Endometrium (tissue), 2 donors: ENCODE data around the gene TBC1D14.

Experiments used
- FAIRE-seq: peaks from 2 replicates; lab custom pipeline; 2012; peaks lifted over from hg19 to GRCh38; lab: Jason Lieb, UNC
- donor health status: control.
- donor health status: control.

Gene TBC1D14

DNA sequence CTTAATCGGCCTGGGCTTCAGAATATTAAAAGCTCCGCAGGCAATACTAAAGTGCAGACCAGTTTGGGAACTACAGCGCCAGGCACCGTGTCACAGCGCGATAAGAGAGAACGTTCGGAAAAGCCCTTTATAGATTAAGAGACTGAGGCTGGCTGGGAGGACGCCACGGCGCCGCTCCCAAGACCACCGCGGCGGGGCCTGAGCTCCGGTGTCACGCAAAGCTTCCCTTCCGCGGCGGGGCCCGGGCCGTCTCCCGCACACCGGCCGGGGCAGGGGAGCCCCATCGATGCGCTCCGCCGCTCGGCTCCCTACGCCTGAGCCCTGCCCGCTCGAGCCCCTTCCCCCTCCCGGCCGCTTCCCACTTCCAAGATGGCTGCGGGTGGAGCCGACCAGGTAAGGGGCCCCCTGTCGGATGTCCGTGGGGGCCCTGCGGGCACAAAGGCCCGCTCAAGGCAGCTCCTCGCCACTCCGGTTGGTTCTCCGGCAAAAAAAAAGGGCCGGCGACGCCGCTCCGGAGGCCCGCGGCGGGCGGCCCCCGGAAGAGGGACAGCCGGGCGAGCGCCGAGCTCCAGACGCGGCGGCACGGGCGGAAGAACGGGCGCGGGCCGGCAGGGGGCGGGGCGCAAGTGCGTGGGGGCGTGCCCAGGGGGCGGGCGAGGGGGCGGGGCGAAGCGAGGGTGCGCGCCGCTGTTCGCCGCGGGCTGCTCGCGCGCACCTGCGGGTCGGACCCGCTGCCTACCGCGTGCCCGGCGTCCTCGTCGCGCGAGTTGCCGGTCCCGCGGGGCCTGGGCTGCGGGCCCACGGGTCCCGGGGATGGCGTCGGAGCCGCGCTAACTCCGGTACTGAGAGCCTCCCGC lies at the start of gene TBC1D14:
Gene TBC1D14, plus strand, starts transcription at position 714 of the 857 bp plus-strand sequence. CDS start 13,564 bp downstream, outside the sequence.
- no peak for FAIRE-seq

DNA sequence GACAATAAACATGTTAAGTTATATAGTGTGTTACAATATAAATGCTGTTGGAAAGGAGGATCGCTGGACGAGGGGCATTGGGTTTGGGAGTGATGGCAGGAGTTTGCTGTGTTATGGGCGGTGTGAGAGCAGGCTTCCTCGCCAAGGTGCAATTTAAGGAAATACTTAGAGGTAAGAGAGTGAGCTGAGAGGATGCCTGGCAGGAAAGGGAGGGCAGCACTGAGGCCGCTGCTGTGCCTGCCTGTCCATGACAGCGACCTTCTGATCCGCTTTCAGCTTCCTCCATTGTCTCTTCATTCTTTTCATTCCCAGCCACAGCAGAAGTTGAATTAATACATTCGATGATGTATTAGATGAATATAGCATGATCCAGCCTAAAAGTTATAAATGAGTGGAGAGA lies 41.2 kb upstream of the TBC1D14 start:
- no peak for FAIRE-seq

DNA sequence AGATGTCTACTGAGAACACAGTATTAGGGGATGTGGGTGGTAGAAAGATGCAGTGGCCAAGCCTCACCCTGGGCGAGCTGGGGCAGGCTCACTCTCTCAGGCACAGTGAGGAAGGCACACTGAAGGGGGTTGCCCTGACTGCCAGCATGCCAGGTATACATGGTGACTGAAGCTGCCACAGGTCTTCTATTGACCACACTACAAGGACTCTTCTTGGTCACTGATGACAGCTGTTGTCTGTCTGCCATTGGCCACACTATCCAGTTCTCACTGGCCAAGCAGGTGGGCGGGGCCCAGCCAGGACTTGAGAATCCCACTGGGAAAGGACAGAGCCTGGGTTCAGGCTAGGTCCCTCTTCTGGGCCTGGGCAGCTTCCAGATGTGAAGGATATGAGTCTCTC lies 39.7 kb upstream of the TBC1D14 start:
- FAIRE-seq: no peak

DNA sequence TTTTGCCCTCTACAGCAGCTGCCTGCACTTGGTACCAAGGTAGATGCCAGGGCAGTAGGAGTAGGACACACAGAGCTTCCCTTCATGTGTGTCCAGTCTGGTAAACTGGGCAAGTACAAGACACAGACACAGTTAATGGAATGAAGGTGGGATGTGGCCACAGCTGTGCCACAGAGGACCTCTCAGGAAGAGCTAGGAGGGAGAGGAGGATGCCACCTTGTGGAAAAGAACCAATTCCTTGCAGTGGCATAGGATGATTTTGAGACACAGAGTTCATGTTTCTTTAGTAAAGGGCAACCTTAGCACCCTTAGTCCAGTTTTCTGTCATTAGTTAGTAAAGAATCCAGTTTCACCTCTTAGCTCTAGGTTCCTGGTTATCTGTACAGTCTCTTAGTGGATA lies 36.3 kb upstream of the TBC1D14 start:
- no peak for FAIRE-seq

DNA sequence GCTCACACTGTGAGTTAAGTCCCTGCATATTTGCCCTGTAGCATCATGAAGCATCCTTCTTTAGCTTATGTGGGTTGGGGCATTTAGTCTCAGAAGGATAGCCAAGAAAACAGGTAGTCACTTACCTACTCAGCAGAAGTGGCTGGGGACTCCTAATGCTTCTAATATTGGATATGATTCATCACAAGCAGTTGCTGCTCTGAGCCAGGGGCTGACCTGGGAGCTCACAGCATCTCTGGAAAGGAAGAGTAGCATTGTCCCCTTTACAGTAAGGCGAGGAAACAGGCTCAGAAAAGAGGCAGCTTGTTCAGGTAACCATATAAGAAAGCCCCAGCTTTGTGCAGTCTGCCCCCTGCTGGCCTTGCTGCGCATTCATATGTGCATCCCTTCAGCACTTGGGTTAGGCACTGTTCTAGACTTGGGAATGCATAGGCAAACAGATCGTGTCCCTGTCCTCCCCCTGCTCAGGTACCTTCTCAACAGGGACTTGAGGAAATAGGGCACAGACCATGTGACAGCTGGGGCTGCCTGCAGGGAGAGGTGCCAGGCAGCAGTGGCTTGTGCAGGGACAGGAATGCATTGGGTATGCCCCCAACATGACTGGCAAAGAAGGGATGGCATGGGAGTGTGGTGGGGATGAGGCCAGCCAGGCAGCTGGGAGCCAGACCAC lies 35.7 kb upstream of the TBC1D14 start:
- FAIRE-seq: no peak

DNA sequence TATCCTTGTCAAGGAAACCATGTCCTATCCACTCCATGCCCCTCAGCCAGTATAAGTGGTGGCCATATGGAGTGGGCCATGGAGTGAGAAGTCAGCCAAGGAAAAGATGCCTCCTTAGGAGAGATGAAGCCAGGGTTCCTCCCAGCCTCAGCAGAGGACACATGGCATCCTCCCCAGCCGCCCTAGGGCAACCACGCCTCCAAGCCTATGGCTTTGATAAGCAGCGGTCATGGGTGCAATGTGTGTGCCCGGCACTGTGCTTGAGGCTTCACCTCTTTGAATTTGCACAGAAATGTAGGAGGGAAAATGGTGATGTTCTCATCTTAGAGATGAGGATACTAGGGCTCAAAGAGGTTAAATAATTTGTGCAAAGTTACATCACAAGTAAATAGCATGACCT lies 34.6 kb upstream of the TBC1D14 start:
- FAIRE-seq: no peak

- no peak for FAIRE-seq
These were observed 34.2 kb upstream of the TBC1D14 start for GRCh38 chr4:6875431-6875831.

GRCh38 chr4:6876440-6876839 lies 33.2 kb upstream of the TBC1D14 start:
- FAIRE-seq: no peak

- no peak for FAIRE-seq
These were observed 32.6 kb upstream of the TBC1D14 start for GRCh38 chr4:6877067-6877466.

- FAIRE-seq: no peak
These were observed 31.1 kb upstream of the TBC1D14 start for GRCh38 chr4:6878451-6879059.

GRCh38 chr4:6880691-6881090 lies 28.9 kb upstream of the TBC1D14 start:
- FAIRE-seq: no peak

- FAIRE-seq: no peak
These were observed 27.7 kb upstream of the TBC1D14 start for GRCh38 chr4:6881908-6882307.

DNA sequence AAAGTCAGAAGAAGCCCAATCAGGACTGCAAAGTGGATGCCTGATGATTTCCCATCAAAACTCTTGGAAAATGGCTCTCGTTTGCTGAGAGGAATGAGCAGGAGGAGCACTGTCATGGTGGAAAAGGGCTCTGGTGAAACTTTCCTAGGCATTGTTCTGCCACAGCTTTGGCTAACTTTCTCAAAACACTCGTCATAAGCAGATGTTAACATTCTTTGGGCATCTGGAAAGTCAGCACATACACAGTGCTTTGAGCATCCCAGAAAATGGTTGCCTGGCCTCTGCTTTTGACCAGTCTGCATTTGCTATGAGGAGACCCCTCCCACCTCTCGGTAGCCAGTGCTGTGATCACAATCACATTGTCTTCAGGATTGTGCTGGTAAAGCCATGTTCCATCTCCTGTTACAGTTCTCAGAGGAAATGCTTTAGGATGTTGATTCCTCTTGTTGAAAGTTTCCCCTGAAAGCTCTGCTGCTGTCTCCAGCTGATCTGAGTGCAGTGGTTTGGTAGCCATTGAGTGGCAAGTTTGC lies 25.2 kb upstream of the TBC1D14 start:
- no peak for FAIRE-seq

DNA sequence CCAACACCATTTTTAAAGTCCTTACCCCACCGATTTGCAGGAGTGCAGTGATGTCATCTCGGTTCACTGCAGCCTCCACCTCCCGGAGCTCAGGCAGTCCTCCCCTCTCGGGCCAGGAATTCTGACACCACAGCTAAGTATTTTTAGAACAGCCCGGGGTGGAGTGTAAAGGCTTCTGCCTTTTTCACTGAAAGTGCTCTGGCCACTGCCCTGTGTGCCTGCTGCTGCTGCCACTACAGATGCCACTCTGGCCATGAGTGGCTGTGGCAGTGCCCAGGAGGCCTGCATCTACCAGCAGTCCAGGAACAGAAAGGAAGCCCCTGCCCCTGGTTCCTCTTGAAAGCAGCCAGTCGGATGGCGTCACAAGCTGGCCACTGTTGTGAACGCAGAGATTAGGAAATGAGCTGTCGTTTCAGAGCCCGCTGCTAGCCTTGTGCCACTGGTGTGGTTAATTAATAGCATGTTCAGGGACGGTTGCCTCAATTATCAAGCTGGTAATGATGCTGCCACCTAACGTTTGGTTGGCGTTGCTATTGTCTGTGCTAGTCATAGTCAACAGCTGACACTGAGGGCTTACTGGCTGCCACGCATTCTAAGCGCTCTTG lies 23.6 kb upstream of the TBC1D14 start:
- no peak for FAIRE-seq

DNA sequence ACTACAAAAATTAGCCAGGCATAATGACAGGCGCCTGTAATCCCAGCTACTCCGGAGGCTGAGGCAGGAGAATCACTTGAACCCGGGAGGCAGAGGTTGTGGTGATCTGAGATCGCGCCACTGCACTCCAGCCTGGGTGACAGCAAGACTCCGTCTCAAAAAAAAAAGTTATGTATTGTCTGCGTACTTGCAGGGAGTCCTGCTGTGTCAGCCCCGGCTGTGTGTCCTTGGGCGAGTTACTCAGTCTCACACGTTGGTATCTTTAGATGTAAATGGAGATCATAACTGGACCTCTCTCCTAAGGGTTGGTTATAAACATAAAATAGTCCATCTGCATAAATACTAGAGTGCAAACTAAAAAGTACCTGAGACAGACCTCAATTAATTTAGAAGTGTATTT lies 22.7 kb upstream of the TBC1D14 start:
- no peak for FAIRE-seq

DNA sequence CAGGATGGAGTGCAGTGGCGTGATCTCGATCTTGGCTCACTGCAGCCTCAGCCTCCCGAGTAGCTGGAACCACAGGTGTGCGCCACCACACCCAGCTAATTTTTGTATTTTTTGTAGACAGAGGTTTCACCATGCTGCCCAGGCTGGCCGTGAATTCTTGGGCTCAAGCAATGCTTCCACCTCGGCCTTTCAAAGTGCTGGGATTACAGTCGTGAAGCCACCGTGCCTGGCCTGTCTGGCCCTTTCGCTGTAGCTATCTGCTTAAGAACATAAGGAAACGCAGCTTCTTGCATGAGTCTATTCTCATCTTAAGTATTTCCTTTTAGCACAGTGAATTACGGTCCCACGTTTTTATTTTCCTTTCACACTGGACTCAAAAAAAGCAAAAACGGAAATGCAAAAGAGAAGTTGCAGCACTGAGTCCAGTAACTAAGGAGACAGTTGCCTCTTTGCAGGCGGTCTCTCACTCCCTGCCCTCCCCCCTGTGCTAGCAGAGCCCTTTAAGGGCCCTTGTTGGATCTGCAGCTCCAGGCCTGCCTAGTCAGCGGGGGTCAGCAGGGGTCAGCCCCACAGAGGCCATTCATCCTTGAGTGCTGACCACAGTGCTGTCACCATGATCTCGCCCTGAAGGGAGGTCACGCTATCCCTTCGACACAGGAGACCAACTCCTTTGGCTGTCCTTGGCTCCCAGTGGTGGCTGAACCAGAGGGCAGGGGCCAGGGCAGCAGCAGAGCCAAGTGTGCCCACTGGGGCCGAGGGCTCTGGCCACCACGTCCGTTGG lies 21.8 kb upstream of the TBC1D14 start:
- FAIRE-seq: no peak

DNA sequence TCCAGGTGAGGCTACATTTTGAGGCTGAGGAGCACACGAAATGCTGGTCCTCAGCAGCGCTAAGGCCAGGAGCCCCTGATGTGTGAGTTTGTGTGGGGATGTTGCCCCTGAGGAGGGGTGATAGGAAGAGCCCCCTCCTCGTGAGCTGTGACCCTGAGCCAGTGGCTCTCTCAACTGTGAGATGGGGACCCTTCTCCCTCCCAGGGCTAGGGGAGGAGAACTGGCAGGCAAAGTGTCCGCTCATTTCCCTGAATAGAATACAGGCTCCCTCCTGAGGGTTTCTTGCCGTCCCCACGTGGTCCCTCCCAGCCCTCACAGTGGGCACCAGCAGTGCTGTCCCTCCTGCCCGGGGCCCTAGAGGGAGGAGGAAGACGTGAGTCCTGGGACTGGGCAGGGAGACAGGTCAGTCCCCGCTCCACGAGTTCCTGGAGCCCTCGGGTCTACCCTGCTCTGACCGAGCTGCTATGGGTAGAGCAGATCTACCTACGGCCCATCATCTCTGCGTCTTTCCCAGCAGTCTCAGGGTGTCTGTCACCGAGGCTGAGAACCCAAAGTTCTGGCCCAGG lies 21.0 kb upstream of the TBC1D14 start:
- FAIRE-seq: no peak

DNA sequence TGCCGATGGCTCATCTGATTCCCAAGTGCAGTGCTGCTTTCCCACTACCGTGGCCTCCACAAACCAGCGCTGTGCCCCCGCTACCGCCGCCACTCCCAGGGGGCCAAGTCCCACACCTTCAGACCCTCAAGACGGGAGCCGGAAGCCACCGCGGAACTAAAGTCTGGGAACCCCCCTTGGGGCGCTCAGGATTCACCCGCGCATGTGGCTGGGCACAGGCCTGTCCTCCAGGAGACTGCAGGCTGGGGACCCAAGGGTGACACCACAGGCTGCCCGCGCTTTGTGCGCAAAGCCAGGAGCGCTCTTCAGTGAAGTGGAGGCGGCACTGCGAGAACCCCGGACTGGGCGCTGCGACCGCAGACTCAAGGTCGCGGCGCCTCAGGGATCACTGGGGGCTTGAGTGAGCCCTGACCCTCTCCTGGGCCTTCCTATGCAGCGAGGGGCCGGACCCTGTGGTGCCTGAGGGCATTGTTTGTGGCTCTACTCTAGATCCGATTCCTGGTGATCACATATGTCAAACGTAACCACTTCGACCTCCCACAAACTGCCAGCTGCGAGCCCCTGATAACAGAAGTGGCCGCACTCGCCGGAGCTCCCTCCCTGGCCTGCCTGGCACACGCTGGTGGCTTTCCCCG lies 20.4 kb upstream of the TBC1D14 start:
- no peak for FAIRE-seq

DNA sequence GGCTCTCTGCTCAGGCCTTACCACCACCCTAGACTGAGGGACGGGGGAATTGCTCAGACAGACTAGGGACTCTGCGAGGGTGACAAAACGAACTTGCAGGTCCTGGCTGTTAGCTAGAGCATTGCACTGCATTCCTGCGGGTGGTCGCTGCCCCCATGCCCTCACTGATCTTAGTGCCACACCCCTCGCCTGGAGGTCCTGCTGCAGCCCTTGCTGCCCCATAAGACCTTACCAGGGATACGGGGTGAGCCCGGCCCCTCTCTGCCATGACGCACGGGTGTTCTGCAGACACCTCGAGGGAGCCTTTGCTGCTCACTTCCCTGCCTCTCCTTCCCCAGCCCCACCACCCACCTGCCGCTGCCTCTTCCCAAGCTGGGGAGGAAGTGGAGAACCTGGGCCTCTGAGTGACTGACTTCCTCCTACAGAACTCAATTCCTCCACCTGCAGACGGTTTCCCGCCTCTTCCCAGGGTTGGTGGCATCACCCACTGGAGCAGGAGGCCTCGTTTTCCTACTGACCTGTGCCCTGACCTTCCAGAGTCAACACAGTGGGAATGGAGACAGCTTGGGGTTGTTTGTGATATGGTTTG lies 19.8 kb upstream of the TBC1D14 start:
- no peak for FAIRE-seq

DNA sequence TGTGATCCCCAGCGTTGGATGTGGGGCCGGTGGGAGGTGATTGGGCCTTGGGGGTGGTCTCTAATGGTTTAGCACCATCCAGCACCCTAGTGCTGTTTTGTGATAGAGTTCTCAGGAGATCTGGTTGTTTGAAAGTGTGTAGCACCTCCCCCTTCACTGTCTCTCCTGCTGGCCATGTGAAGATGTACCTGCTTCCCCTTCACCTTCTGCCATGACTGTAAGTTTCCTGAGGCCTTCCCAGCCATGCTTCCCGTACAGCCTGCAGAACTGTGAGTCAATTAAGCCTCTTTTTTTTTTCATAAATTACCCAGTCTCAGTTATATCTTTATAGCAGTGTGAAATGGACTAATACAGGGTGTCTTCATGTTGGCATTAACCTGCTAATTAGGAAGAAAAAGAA lies 19.3 kb upstream of the TBC1D14 start:
- FAIRE-seq: no peak
